ENCODE measurements around the gene KLHDC7B. TPM values are rescaled to one million over a fixed set of nuclear protein-coding genes. Genes with fewer than 3 reads are reported as not detected.
A peak's percentile ranks its signal among the peaks of the same experiment; 100 is the strongest.

Gene KLHDC7B
- total RNA-seq, 4 donors from 2014 or later, result 0.17 TPM; not detected in 3

GRCh38 chr22:50507991-50508884 lies 37.5 kb upstream of the KLHDC7B start, which contains the start of gene NCAPH2:
Gene NCAPH2, plus strand, starts transcription at chr22:50508224. Its CDS starts 114 bp downstream, at chr22:50508338.
- Histone ChIP-seq H3K27ac (replicated peaks in 1 of 4) (peak within 1 kb of the TSS; percentile 92 to 98 (median 96)), H3K4me1 (peaks cover 27 to 46% (median 38%) of the 10 kb centered on the region in 4 donors), H3K9me3 (no peaks in the 10 kb centered on the region), H3K27me3 (no peaks in the 10 kb centered on the region), H3K36me3 (peaks cover 22 to 45% (median 30%) of the 10 kb centered on the region in 4 donors), H3K4me3 (peak within 1 kb of the TSS; percentile 87 to 98 (median 95))
- peak in 1 of 3 experiments; percentile 26 for TF ChIP-seq CTCF (IDR thresholded peaks at IDR 0.05)
- peak; percentile 96 to 97 for TF ChIP-seq POLR2AphosphoS5 (IDR thresholded peaks at IDR 0.05)
- TF ChIP-seq EP300 (IDR thresholded peaks at IDR 0.05), result no peak
- TF ChIP-seq POLR2A (IDR thresholded peaks at IDR 0.05; ENCODE audit: low read depth), result peak; percentile 23
- DNase-seq (ENCODE audit: extremely low spot score), result no peak
- intact Hi-C loops (cut with DNase I), result loop anchor here (2.0 to 5.0 kb wide), 3 partner anchors 17 to 59 kb away; partner anchors contain the start of gene SCO2
- WGBS, result 0% methylated on average over 12 of the region's 76 CpGs

- Histone ChIP-seq H3K4me3 (peak overlapping the region; percentile 87 to 98 (median 95)), H3K27me3 (no peaks in the 10 kb centered on the region), H3K9me3 (no peaks in the 10 kb centered on the region), H3K27ac (replicated peaks in 1 of 4) (peak overlapping the region; percentile 92 to 98 (median 95)), H3K4me1 (peaks cover 27 to 46% (median 38%) of the 10 kb centered on the region in 4 donors), H3K36me3 (peaks cover 17 to 39% (median 25%) of the 10 kb centered on the region in 4 donors)
- WGBS, result 7% methylated on average over 3 of the region's 3 CpGs
- no peak for TF ChIP-seq POLR2AphosphoS5 (IDR thresholded peaks at IDR 0.05)
- no peak for TF ChIP-seq EP300 (IDR thresholded peaks at IDR 0.05)
- TF ChIP-seq POLR2A (IDR thresholded peaks at IDR 0.05; ENCODE audit: low read depth), result no peak
- no peak for TF ChIP-seq CTCF (IDR thresholded peaks at IDR 0.05)
- DNase-seq (ENCODE audit: extremely low spot score), result no peak
- intact Hi-C loops (cut with DNase I), result loop anchor here (2.0 to 5.0 kb wide), 3 partner anchors 16 to 58 kb away; partner anchors contain the start of gene SCO2
These were observed 36.8 kb upstream of the KLHDC7B start for GRCh38 chr22:50508897-50509296.

- TF ChIP-seq POLR2A (IDR thresholded peaks at IDR 0.05; ENCODE audit: low read depth) (no peak), EP300 (IDR thresholded peaks at IDR 0.05) (no peak), POLR2AphosphoS5 (IDR thresholded peaks at IDR 0.05) (no peak), CTCF (IDR thresholded peaks at IDR 0.05) (no peak)
- WGBS, result 95% methylated on average over 15 of the region's 15 CpGs
- Histone ChIP-seq H3K27ac (replicated peaks in 1 of 4) (no peak overlapping the region), H3K4me1 (peaks cover 15 to 22% (median 17%) of the 10 kb centered on the region in 4 donors), H3K4me3 (no peak overlapping the region), H3K9me3 (no peaks in the 10 kb centered on the region), H3K27me3 (no peaks in the 10 kb centered on the region), H3K36me3 (peaks cover 8 to 51% (median 29%) of the 10 kb centered on the region in 4 donors)
- intact Hi-C loops (cut with DNase I), result no loop called here
- no peak for DNase-seq (ENCODE audit: extremely low spot score)
These were observed 32.5 kb upstream of the KLHDC7B start for GRCh38 chr22:50513175-50513574.

- Histone ChIP-seq H3K9me3 (no peaks in the 10 kb centered on the region), H3K27me3 (no peaks in the 10 kb centered on the region), H3K27ac (replicated peaks in 1 of 4) (no peak overlapping the region), H3K4me3 (no peak overlapping the region), H3K36me3 (peaks cover 22 to 71% (median 57%) of the 10 kb centered on the region in 4 donors), H3K4me1 (peaks cover 0 to 6% (median 0%) of the 10 kb centered on the region in 4 donors)
- WGBS, result 81% methylated on average over 8 of the region's 8 CpGs
- no peak for DNase-seq (ENCODE audit: extremely low spot score)
- no peak for TF ChIP-seq POLR2A (IDR thresholded peaks at IDR 0.05; ENCODE audit: low read depth)
- no peak for TF ChIP-seq EP300 (IDR thresholded peaks at IDR 0.05)
- TF ChIP-seq CTCF (IDR thresholded peaks at IDR 0.05), result no peak
- TF ChIP-seq POLR2AphosphoS5 (IDR thresholded peaks at IDR 0.05), result no peak
- intact Hi-C loops (cut with DNase I), result no loop called here
These were observed 29.6 kb upstream of the KLHDC7B start for GRCh38 chr22:50516068-50516467.
